DND-41 (cell line): ENCODE results near the gene RHOA.
"Not testable (repeated sequence)": the region's sequence is repeated elsewhere in the genome, so short reads cannot be mapped to it uniquely, and the experiment has no call there.

ENCODE experiments used
- ATAC-seq: fragments of 200-7000 bp; cut with Tn5 transposase; 3 replicates; pipeline ENCODE4 v1.9.1; 2021; ENCODE audit warnings: low read depth; ENCODE audit not compliant: insufficient read depth
- DNase-seq: peaks from one replicate; pipeline ENCODE4 v3.0.0-alpha.2; 2020
- H2AFZ ChIP-seq: 2 replicates; pipeline ENCODE4 v1.6.0; 2012; ENCODE audit warnings: low read depth, low read length
- H3K27ac ChIP-seq: 2 replicates; pipeline ENCODE4 v1.5.1; 2012; ENCODE audit warnings: low read length, inconsistent platforms
- H3K27me3 ChIP-seq: fragments of 200-600 bp; sonication (generic); 2 replicates; pipeline ENCODE4 v1.6.0; 2012; ENCODE audit warnings: low read length, mild to moderate bottlenecking, inconsistent platforms; ENCODE audit not compliant: insufficient read depth, poor library complexity
- H3K36me3 ChIP-seq: 2 replicates; pipeline ENCODE4 v1.5.1; 2012; ENCODE audit warnings: low read length, inconsistent platforms; ENCODE audit not compliant: insufficient read depth
- H3K4me1 ChIP-seq: 2 replicates; pipeline ENCODE4 v1.5.1; 2012; ENCODE audit warnings: mild to moderate bottlenecking, low read length; ENCODE audit not compliant: insufficient read depth
- H3K4me2 ChIP-seq: 2 replicates; pipeline ENCODE4 v1.6.0; 2012; ENCODE audit warnings: mild to moderate bottlenecking, moderate library complexity, low read length, inconsistent platforms; ENCODE audit not compliant: insufficient read depth
- H3K4me3 ChIP-seq, 2 experiments: fragments of 200-600 bp in 1 of 2; shearing (Covaris generic) in 1 of 2; 2 replicates each; pipeline ENCODE4 v1.5.1; 2012 to 2016; ENCODE audit warnings: inconsistent platforms in 2 of 2, low read length in 2 of 2, mild to moderate bottlenecking in 2 of 2, low read depth in 1 of 2, moderate library complexity in 1 of 2
- H3K79me2 ChIP-seq: 2 replicates; pipeline ENCODE4 v1.6.0; 2012; ENCODE audit warnings: low read length, inconsistent platforms; ENCODE audit not compliant: insufficient read depth
- H3K9ac ChIP-seq: 2 replicates; pipeline ENCODE4 v1.6.0; 2012; ENCODE audit warnings: low read depth, mild to moderate bottlenecking, inconsistent platforms, low read length, moderate library complexity
- H3K9me3 ChIP-seq: 2 replicates; pipeline ENCODE4 v1.5.1; 2012; ENCODE audit warnings: low read length, moderate library complexity, mild to moderate bottlenecking, inconsistent platforms; ENCODE audit not compliant: insufficient read depth, severe bottlenecking
- H4K20me1 ChIP-seq: 2 replicates; pipeline ENCODE4 v1.6.0; 2012; ENCODE audit warnings: low read length; ENCODE audit not compliant: insufficient read depth
- CTCF ChIP-seq: IDR thresholded peaks from 2 replicates; pipeline ENCODE4 v1.5.1; 2012; ENCODE audit warnings: borderline replicate concordance, low read length, moderate library complexity, mild to moderate bottlenecking; ENCODE audit not compliant: poor library complexity, severe bottlenecking; ENCODE audit errors: extremely low read depth
- EZH2 ChIP-seq: IDR thresholded peaks from 3 replicates; pipeline ENCODE4 v1.6.1; 2012; ENCODE audit warnings: borderline replicate concordance, low read depth, mild to moderate bottlenecking, moderate library complexity, low read length, inconsistent platforms; ENCODE audit not compliant: severe bottlenecking

The RHOA gene

GRCh38 chr3:49399461-49399860 lies 12.3 kb downstream of the RHOA start:
- Histone ChIP-seq H3K36me3 (peaks cover 70% of the 10 kb centered on the region), H4K20me1 (peaks cover 93% of the 10 kb centered on the region), H3K4me2 (no peak overlapping the region), H3K4me1 (no peaks in the 10 kb centered on the region), H3K4me3 (no peak overlapping the region), H3K27ac (no peak overlapping the region), H3K9ac (no peak overlapping the region), H3K9me3 (no peaks in the 10 kb centered on the region), H3K27me3 (no peaks in the 10 kb centered on the region), H2AFZ (no peak overlapping the region), H3K79me2 (peaks cover 98% of the 10 kb centered on the region)
- TF ChIP-seq CTCF (no peak), EZH2 (no peak)
- ATAC-seq (no peak), DNase-seq (no peak)

- H3K4me1 ChIP-seq: no peaks in the 10 kb centered on the region
- ATAC-seq: peak; percentile 66; the same call in 2 of the 3 replicates
- no peaks in the 10 kb centered on the region for H3K9me3 ChIP-seq
- no peak overlapping the region for H3K4me3 ChIP-seq
- no peak overlapping the region for H3K4me2 ChIP-seq
- no peak for DNase-seq
- no peaks in the 10 kb centered on the region for H3K27me3 ChIP-seq
- TF ChIP-seq CTCF (no peak), EZH2 (no peak)
- H3K36me3 ChIP-seq: peaks cover 64% of the 10 kb centered on the region
- H3K79me2 ChIP-seq: peaks cover 97% of the 10 kb centered on the region
- peaks cover 88% of the 10 kb centered on the region for H4K20me1 ChIP-seq
- no peak overlapping the region for H3K9ac ChIP-seq
- no peak overlapping the region for H2AFZ ChIP-seq
- no peak overlapping the region for H3K27ac ChIP-seq
Observed at GRCh38 chr3:49397470-49397869, 14.3 kb downstream of the RHOA start.

- peaks cover 37% of the 10 kb centered on the region for H3K36me3 ChIP-seq
- not testable (repeated sequence) for H3K27ac ChIP-seq, ATAC-seq, H3K9ac ChIP-seq, H3K4me3 ChIP-seq, DNase-seq, H3K27me3 ChIP-seq, H3K4me1 ChIP-seq, H3K9me3 ChIP-seq, H3K4me2 ChIP-seq, H2AFZ ChIP-seq
- H3K79me2 ChIP-seq: peaks cover 97% of the 10 kb centered on the region
- H4K20me1 ChIP-seq: peaks cover 88% of the 10 kb centered on the region
Observed at GRCh38 chr3:49391310-49391709, 20.5 kb downstream of the RHOA start.

GRCh38 chr3:49389297-49389696 lies 22.5 kb downstream of the RHOA start:
- Histone ChIP-seq H2AFZ (no peak overlapping the region), H3K27ac (no peak overlapping the region), H3K4me2 (no peak overlapping the region), H3K9ac (no peak overlapping the region), H3K9me3 (no peaks in the 10 kb centered on the region), H3K79me2 (peaks cover 97% of the 10 kb centered on the region), H3K4me3 (no peak overlapping the region), H4K20me1 (peaks cover 87% of the 10 kb centered on the region), H3K27me3 (no peaks in the 10 kb centered on the region), H3K36me3 (peaks cover 18% of the 10 kb centered on the region), H3K4me1 (no peaks in the 10 kb centered on the region)
- no peak for TF ChIP-seq EZH2
- no peak for TF ChIP-seq CTCF
- DNase-seq (no peak), ATAC-seq (no peak)
